ENCODE data around the gene TFEB.
A peak's percentile ranks its signal among the peaks of the same experiment; 100 is the strongest.

Gene TFEB

GRCh38 chr6:41655176-41655575 is 80.2 kb downstream of the TFEB start:
- ATAC-seq (no peak), DNase-seq (no peak)
- Mint-ChIP-seq H3K27ac (no peak overlapping the region), H3K27me3 (peaks cover 44% of the 10 kb centered on the region), H3K9me3 (no peaks in the 10 kb centered on the region), H3K4me3 (no peak overlapping the region), H3K4me1 (no peaks in the 10 kb centered on the region)

- no peak overlapping the region for H3K27ac Mint-ChIP-seq
- no peak overlapping the region for H3K4me3 Mint-ChIP-seq
- peaks cover 40% of the 10 kb centered on the region for H3K27me3 Mint-ChIP-seq
- no peaks in the 10 kb centered on the region for H3K4me1 Mint-ChIP-seq
- no peak for ATAC-seq
- no peaks in the 10 kb centered on the region for H3K9me3 Mint-ChIP-seq
- DNase-seq, result no peak
These were observed 80.7 kb downstream of the TFEB start for GRCh38 chr6:41654698-41655151.

- Mint-ChIP-seq H3K9me3 (no peaks in the 10 kb centered on the region), H3K27ac (no peak overlapping the region), H3K27me3 (peaks cover 39% of the 10 kb centered on the region), H3K4me3 (no peak overlapping the region), H3K4me1 (no peaks in the 10 kb centered on the region)
- DNase-seq, result no peak
- no peak for ATAC-seq
These were observed 81.2 kb downstream of the TFEB start for GRCh38 chr6:41654151-41654697.

GRCh38 chr6:41653691-41654090 is 81.7 kb downstream of the TFEB start:
- Mint-ChIP-seq H3K4me1 (no peaks in the 10 kb centered on the region), H3K9me3 (no peaks in the 10 kb centered on the region), H3K27ac (no peak overlapping the region), H3K4me3 (no peak overlapping the region), H3K27me3 (peaks cover 33% of the 10 kb centered on the region)
- DNase-seq (no peak), ATAC-seq (no peak)

- Mint-ChIP-seq H3K4me1 (no peaks in the 10 kb centered on the region), H3K9me3 (no peaks in the 10 kb centered on the region), H3K27me3 (peaks cover 27% of the 10 kb centered on the region), H3K27ac (no peak overlapping the region), H3K4me3 (no peak overlapping the region)
- ATAC-seq, result no peak
- no peak for DNase-seq
These were observed 82.3 kb downstream of the TFEB start for GRCh38 chr6:41652866-41653652.

GRCh38 chr6:41651962-41652657 is 83.3 kb downstream of the TFEB start:
- ATAC-seq, result no peak

GRCh38 chr6:41651246-41651961 is 84.0 kb downstream of the TFEB start:
- Mint-ChIP-seq H3K4me1 (no peaks in the 10 kb centered on the region), H3K27me3 (peaks cover 14% of the 10 kb centered on the region), H3K9me3 (no peaks in the 10 kb centered on the region), H3K27ac (no peak overlapping the region), H3K4me3 (no peak overlapping the region)
- DNase-seq, result no peak
- ATAC-seq, result no peak

More at GRCh38 chr6:41651962-41652657, 83.3 kb downstream of the TFEB start:
- H3K27me3 Mint-ChIP-seq, result peaks cover 18% of the 10 kb centered on the region
- H3K27ac Mint-ChIP-seq, result no peak overlapping the region
- H3K4me1 Mint-ChIP-seq, result no peaks in the 10 kb centered on the region
- DNase-seq, result no peak
- no peaks in the 10 kb centered on the region for H3K9me3 Mint-ChIP-seq
- H3K4me3 Mint-ChIP-seq, result no peak overlapping the region

GRCh38 chr6:41650120-41650519 is 85.3 kb downstream of the TFEB start:
- Mint-ChIP-seq H3K9me3 (no peaks in the 10 kb centered on the region), H3K27me3 (peaks cover 20% of the 10 kb centered on the region), H3K4me1 (no peaks in the 10 kb centered on the region), H3K4me3 (no peak overlapping the region), H3K27ac (no peak overlapping the region)
- DNase-seq (no peak), ATAC-seq (no peak)

- ATAC-seq (no peak), DNase-seq (no peak)
- H3K9me3 Mint-ChIP-seq, result no peaks in the 10 kb centered on the region
- no peak overlapping the region for H3K27ac Mint-ChIP-seq
- H3K27me3 Mint-ChIP-seq, result peaks cover 20% of the 10 kb centered on the region
- H3K4me3 Mint-ChIP-seq, result no peak overlapping the region
- no peaks in the 10 kb centered on the region for H3K4me1 Mint-ChIP-seq
These were observed 85.8 kb downstream of the TFEB start for GRCh38 chr6:41649596-41649995.

- Mint-ChIP-seq H3K9me3 (no peaks in the 10 kb centered on the region), H3K4me3 (no peak overlapping the region), H3K4me1 (no peaks in the 10 kb centered on the region), H3K27ac (peak overlapping the region in 1 of 2 donors; percentile 77), H3K27me3 (peaks cover 23% of the 10 kb centered on the region)
- no peak for ATAC-seq
- no peak for DNase-seq
These were observed 86.5 kb downstream of the TFEB start for GRCh38 chr6:41648921-41649320.

GRCh38 chr6:41648070-41648585 is 87.3 kb downstream of the TFEB start:
- ATAC-seq (no peak), DNase-seq (no peak)
- Mint-ChIP-seq H3K4me1 (no peaks in the 10 kb centered on the region), H3K4me3 (no peak overlapping the region), H3K27me3 (peaks cover 26% of the 10 kb centered on the region), H3K9me3 (no peaks in the 10 kb centered on the region), H3K27ac (no peak overlapping the region)

- Mint-ChIP-seq H3K4me1 (no peaks in the 10 kb centered on the region), H3K4me3 (no peak overlapping the region), H3K27ac (no peak overlapping the region), H3K9me3 (no peaks in the 10 kb centered on the region), H3K27me3 (peaks cover 36% of the 10 kb centered on the region)
- DNase-seq, result no peak
- no peak for ATAC-seq
These were observed 88.3 kb downstream of the TFEB start for GRCh38 chr6:41647061-41647511.

- no peak overlapping the region for H3K27ac Mint-ChIP-seq
- peaks cover 43% of the 10 kb centered on the region for H3K27me3 Mint-ChIP-seq
- H3K4me1 Mint-ChIP-seq, result no peaks in the 10 kb centered on the region
- H3K9me3 Mint-ChIP-seq, result no peaks in the 10 kb centered on the region
- no peak overlapping the region for H3K4me3 Mint-ChIP-seq
- ATAC-seq (no peak), DNase-seq (no peak)
These were observed 89.2 kb downstream of the TFEB start for GRCh38 chr6:41646026-41646795.

- Mint-ChIP-seq H3K27ac (no peak overlapping the region), H3K9me3 (no peaks in the 10 kb centered on the region), H3K4me1 (no peaks in the 10 kb centered on the region), H3K4me3 (no peak overlapping the region), H3K27me3 (peaks cover 54% of the 10 kb centered on the region)
- no peak for DNase-seq
- no peak for ATAC-seq
These were observed 90.3 kb downstream of the TFEB start for GRCh38 chr6:41645007-41645618.

Data from stimulated activated naive CD8-positive, alpha-beta T cell treated with anti-CD3 and anti-CD28 coated beads, Interleukin-15, amount 100 ng/mL, for 72 hours (primary cell).